ENCODE results near the gene CDR2.
A peak's percentile ranks its signal among the peaks of the same experiment; 100 is the strongest.
"Not testable (repeated sequence)": the region's sequence is repeated elsewhere in the genome, so short reads cannot be mapped to it uniquely, and the experiment has no call there.

The CDR2 gene

GRCh38 chr16:22352140-22352539, 22.3 kb downstream of the CDR2 start:
- H3K27ac ChIP-seq (replicated peaks) = peak overlapping the region; percentile 68
- H3K27me3 ChIP-seq (ENCODE audit: insufficient read depth, poor library complexity, severe bottlenecking) = no peaks in the 10 kb centered on the region
- TF ChIP-seq CTCF (IDR thresholded peaks at IDR 0.05; ENCODE audit: insufficient read depth, low read length) (no peak), POLR2AphosphoS5 (IDR thresholded peaks at IDR 0.05; ENCODE audit: low read depth) (no peak), REST (IDR thresholded peaks at IDR 0.05; ENCODE audit: insufficient replicate concordance, low read depth) (no peak), GABPA (IDR thresholded peaks at IDR 0.05; ENCODE audit: low read depth) (no peak), SPI1 (IDR thresholded peaks at IDR 0.05; ENCODE audit: borderline replicate concordance, low read depth) (no peak)
- no peak for DNase-seq (ENCODE audit: low read depth in 1 of 2, low spot score in 1 of 2)
- no peak overlapping the region for H3K4me3 ChIP-seq (replicated peaks; ENCODE audit: insufficient read depth, low read length)

GRCh38 chr16:22351017-22351416, 23.4 kb downstream of the CDR2 start:
- H3K27me3 ChIP-seq (ENCODE audit: insufficient read depth, poor library complexity, severe bottlenecking); DNase-seq (ENCODE audit: low read depth in 1 of 2, low spot score in 1 of 2); H3K27ac ChIP-seq (replicated peaks); H3K4me3 ChIP-seq (replicated peaks; ENCODE audit: insufficient read depth, low read length): not testable (repeated sequence)

- Histone ChIP-seq H3K27ac (replicated peaks) (no peak overlapping the region), H3K4me3 (replicated peaks; ENCODE audit: insufficient read depth, low read length) (no peak overlapping the region), H3K27me3 (ENCODE audit: insufficient read depth, poor library complexity, severe bottlenecking) (no peaks in the 10 kb centered on the region)
- TF ChIP-seq POLR2AphosphoS5 (IDR thresholded peaks at IDR 0.05; ENCODE audit: low read depth) = no peak
- no peak for TF ChIP-seq CTCF (IDR thresholded peaks at IDR 0.05; ENCODE audit: insufficient read depth, low read length)
- TF ChIP-seq REST (IDR thresholded peaks at IDR 0.05; ENCODE audit: insufficient replicate concordance, low read depth) = no peak
- TF ChIP-seq GABPA (IDR thresholded peaks at IDR 0.05; ENCODE audit: low read depth) = no peak
- no peak for TF ChIP-seq SPI1 (IDR thresholded peaks at IDR 0.05; ENCODE audit: borderline replicate concordance, low read depth)
- no peak for DNase-seq (ENCODE audit: low read depth in 1 of 2, low spot score in 1 of 2)
Observed at GRCh38 chr16:22348291-22348690, 26.1 kb downstream of the CDR2 start.

GRCh38 chr16:22347100-22347820, 27.2 kb downstream of the CDR2 start:
- H3K27me3 ChIP-seq (ENCODE audit: insufficient read depth, poor library complexity, severe bottlenecking) = no peaks in the 10 kb centered on the region
- no peak for DNase-seq (ENCODE audit: low read depth in 1 of 2, low spot score in 1 of 2)
- H3K27ac ChIP-seq (replicated peaks) = no peak overlapping the region
- H3K4me3 ChIP-seq (replicated peaks; ENCODE audit: insufficient read depth, low read length) = no peak overlapping the region
- TF ChIP-seq REST (IDR thresholded peaks at IDR 0.05; ENCODE audit: insufficient replicate concordance, low read depth) = no peak
- TF ChIP-seq CTCF (IDR thresholded peaks at IDR 0.05; ENCODE audit: insufficient read depth, low read length) = no peak
- TF ChIP-seq POLR2AphosphoS5 (IDR thresholded peaks at IDR 0.05; ENCODE audit: low read depth) = no peak
- no peak for TF ChIP-seq GABPA (IDR thresholded peaks at IDR 0.05; ENCODE audit: low read depth)
- no peak for TF ChIP-seq SPI1 (IDR thresholded peaks at IDR 0.05; ENCODE audit: borderline replicate concordance, low read depth)
